HepG2 (cell line): ENCODE measurements around the gene STAT6. TPM values are rescaled to one million over a fixed set of nuclear protein-coding genes. Genes with fewer than 3 reads are reported as not detected.

Experiments used
- CEBPZ ChIP-seq: IDR thresholded peaks from 2 replicates; pipeline ENCODE4 v1.6.1; 2012; ENCODE audit warnings: low read length, improper control_type of control experiment
- CREBL2 ChIP-seq: sonication (generic); formaldehyde crosslinking; IDR thresholded peaks from 2 replicates; pipeline ENCODE4 v1.8.1; 2023; ENCODE audit warnings: missing genetic modification reagents, mild to moderate bottlenecking, borderline replicate concordance
- FOXM1 ChIP-seq: sonication (generic); formaldehyde crosslinking; IDR thresholded peaks from 2 replicates; pipeline ENCODE4 v1.5.0; 2020; ENCODE audit warnings: missing genetic modification reagents
- HDAC2 ChIP-seq: sonication (generic); formaldehyde crosslinking; IDR thresholded peaks from 2 replicates; pipeline ENCODE4 v1.4.0; 2020; ENCODE audit warnings: missing genetic modification reagents
- HOXA5 ChIP-seq: sonication (generic); formaldehyde crosslinking; IDR thresholded peaks from 2 replicates; pipeline ENCODE4 v1.4.0; 2020; ENCODE audit warnings: missing genetic modification reagents
- MED13 ChIP-seq: sonication (generic); formaldehyde crosslinking; IDR thresholded peaks from 2 replicates; pipeline ENCODE4 v1.5.0; 2020; ENCODE audit warnings: missing genetic modification reagents
- MEIS2 ChIP-seq: sonication (generic); formaldehyde crosslinking; IDR thresholded peaks from 2 replicates; pipeline ENCODE4 v1.9.0; 2021; ENCODE audit warnings: mild to moderate bottlenecking, missing genetic modification reagents
- NFATC3 ChIP-seq: sonication (generic); formaldehyde crosslinking; IDR thresholded peaks from 2 replicates; pipeline ENCODE4 v1.5.1; 2020; ENCODE audit warnings: mild to moderate bottlenecking, missing genetic modification reagents
- SCMH1 ChIP-seq: sonication (generic); formaldehyde crosslinking; IDR thresholded peaks from 2 replicates; pipeline ENCODE4 v1.9.0; 2021; ENCODE audit warnings: missing genetic modification reagents, mild to moderate bottlenecking, borderline replicate concordance
- SOX13 ChIP-seq, 3 experiments: fragments of 450-650 bp in 1 of 3; sonication (generic) in 1 of 3; formaldehyde crosslinking in 1 of 3; IDR thresholded peaks in 2 of 3; conservative IDR thresholded peaks in 1 of 3; 2 replicates each; pipeline versions ENCODE4 v1.5.0 to v1.6.1; 2016 to 2020; ENCODE audit warnings: antibody characterized with exemption in 1 of 3, mild to moderate bottlenecking in 1 of 3, missing compliant biosample characterization in 1 of 3, missing genetic modification reagents in 1 of 3, moderate library complexity in 1 of 3
- STAT5B ChIP-seq: sonication (generic); formaldehyde crosslinking; IDR thresholded peaks from 2 replicates; pipeline ENCODE4 v1.4.0; 2020; ENCODE audit warnings: missing genetic modification reagents
- ZC3H13 ChIP-seq: sonication (generic); formaldehyde crosslinking; IDR thresholded peaks from 2 replicates; pipeline ENCODE4 v1.8.1; 2023; ENCODE audit warnings: mild to moderate bottlenecking, missing genetic modification reagents, moderate library complexity
- ZFP90 ChIP-seq: sonication (generic); formaldehyde crosslinking; IDR thresholded peaks from 2 replicates; pipeline ENCODE4 v1.8.0; 2022; ENCODE audit warnings: missing genetic modification reagents, mild to moderate bottlenecking, inconsistent platforms, borderline replicate concordance
- ZNF318 ChIP-seq: sonication (generic); formaldehyde crosslinking; IDR thresholded peaks from 2 replicates; pipeline ENCODE4 v1.4.0; 2020; ENCODE audit warnings: mild to moderate bottlenecking, missing genetic modification reagents
- ZNF746 ChIP-seq: sonication (generic); formaldehyde crosslinking; IDR thresholded peaks from 2 replicates; pipeline ENCODE4 v1.8.0; 2022; ENCODE audit warnings: mild to moderate bottlenecking, missing genetic modification reagents
- ZSCAN25 ChIP-seq: sonication (generic); formaldehyde crosslinking; IDR thresholded peaks from 2 replicates; pipeline ENCODE4 v1.8.0; 2022; ENCODE audit warnings: mild to moderate bottlenecking, missing genetic modification reagents
- polyA plus RNA-seq, 8 experiments: library from polyadenylated mRNA; depleted of rRNA in 3 of 8; stranded (reverse) in 7 of 8; unstranded in 1 of 8; fragments of >200 nt; fragmentation: Illumina TruSeq in 4 of 8; extraction: Trizol in 4 of 8; gene quantifications; 2 replicates each; pipeline versions ENCODE4 v1.2.1 to v1.2.3, GENCODE V29; 2011 to 2016; ENCODE audit warnings: low read depth in 4 of 8, missing spikeins in 1 of 8, mixed read lengths in 1 of 8; ENCODE audit not compliant: insufficient read depth in 1 of 8
- total RNA-seq, 5 experiments: library from RNA; depleted of rRNA; stranded (reverse); fragments of >200 nt; fragmentation: Illumina TruSeq; extraction: Trizol; gene quantifications; 2 replicates each; pipeline ENCODE4 v1.2.3, GENCODE V29; 2016; ENCODE audit warnings: low read depth in 1 of 5

STAT6 gene
- total and polyA plus RNA-seq, 2 of the 13 experiments (the other 11 are each of a cell fraction or from before 2014, with no cell fraction given), result 28.0 to 62.2 TPM

- TF ChIP-seq CEBPZ (no peak), HDAC2 (CRISPR knock-in tag) (peak; percentile 78), ZNF746 (CRISPR knock-in tag) (peak; percentile 80), ZSCAN25 (CRISPR knock-in tag) (no peak), CREBL2 (no peak), HOXA5 (peak; percentile 82), SOX13 (IDR thresholded peaks at IDR 0.05) (0 out of 2 replicates have a peak, but pooled peaks have one; percentile 59), SOX13 (CRISPR knock-in tag; conservative IDR thresholded peaks at IDR 0.05 in 1 of 2, IDR thresholded peaks at IDR 0.05 in 1 of 2) (peak in 1 of 2 experiments; percentile 69; a peak in 2 of 4 replicates), ZC3H13 (CRISPR knock-in tag) (peak; percentile 80; the same call in 1 of the 2 replicates), MED13 (CRISPR knock-in tag) (peak; percentile 73), ZFP90 (no peak; the same call in none of the 2 replicates), SCMH1 (CRISPR knock-in tag) (no peak), FOXM1 (CRISPR knock-in tag) (no peak), ZNF318 (peak; percentile 88; the same call in 1 of the 2 replicates), NFATC3 (CRISPR knock-in tag) (no peak), MEIS2 (CRISPR knock-in tag) (no peak; the same call in 1 of the 2 replicates), STAT5B (CRISPR knock-in tag) (no peak)
Observed at GRCh38 chr12:57088354-57089270, 22.6 kb downstream of the STAT6 start, which contains the start of gene NAB2 (continued).
